ENCODE data around the gene MTMR12.
"Not testable (repeated sequence)": the region's sequence is repeated elsewhere in the genome, so short reads cannot be mapped to it uniquely, and the experiment has no call there.

Gene MTMR12

GRCh38 chr5:32329395-32329834 lies 16.7 kb upstream of the MTMR12 start:
- H3K27ac ChIP-seq, result no peak overlapping the region

GRCh38 chr5:32326216-32326772 lies 13.6 kb upstream of the MTMR12 start:
- DNase-seq (ENCODE audit: low spot score), result no peak
- no peak overlapping the region for H3K27ac ChIP-seq
- TF ChIP-seq, protein P1, sequence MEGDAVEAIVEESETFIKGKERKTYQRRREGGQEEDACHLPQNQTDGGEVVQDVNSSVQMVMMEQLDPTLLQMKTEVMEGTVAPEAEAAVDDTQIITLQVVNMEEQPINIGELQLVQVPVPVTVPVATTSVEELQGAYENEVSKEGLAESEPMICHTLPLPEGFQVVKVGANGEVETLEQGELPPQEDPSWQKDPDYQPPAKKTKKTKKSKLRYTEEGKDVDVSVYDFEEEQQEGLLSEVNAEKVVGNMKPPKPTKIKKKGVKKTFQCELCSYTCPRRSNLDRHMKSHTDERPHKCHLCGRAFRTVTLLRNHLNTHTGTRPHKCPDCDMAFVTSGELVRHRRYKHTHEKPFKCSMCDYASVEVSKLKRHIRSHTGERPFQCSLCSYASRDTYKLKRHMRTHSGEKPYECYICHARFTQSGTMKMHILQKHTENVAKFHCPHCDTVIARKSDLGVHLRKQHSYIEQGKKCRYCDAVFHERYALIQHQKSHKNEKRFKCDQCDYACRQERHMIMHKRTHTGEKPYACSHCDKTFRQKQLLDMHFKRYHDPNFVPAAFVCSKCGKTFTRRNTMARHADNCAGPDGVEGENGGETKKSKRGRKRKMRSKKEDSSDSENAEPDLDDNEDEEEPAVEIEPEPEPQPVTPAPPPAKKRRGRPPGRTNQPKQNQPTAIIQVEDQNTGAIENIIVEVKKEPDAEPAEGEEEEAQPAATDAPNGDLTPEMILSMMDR (conservative IDR thresholded peaks at IDR 0.05; ENCODE audit: low read depth), result no peak
- ChIA-PET POLR2A (ENCODE audit: low non-redundant PET) (no interaction called here), CTCF (no interaction called here)

More at GRCh38 chr5:32329395-32329834, 16.7 kb upstream of the MTMR12 start:
- TF ChIP-seq, protein P1 (conservative IDR thresholded peaks at IDR 0.05; ENCODE audit: low read depth), result peak; percentile 68
- CTCF ChIA-PET, result interaction anchor here (0.6 to 2.6 kb wide), 10 partner anchors 18 to 290 kb away, joined by 3 to 20 read pairs (median 3); no protein-coding TSS in a partner anchor
- POLR2A ChIA-PET (ENCODE audit: low non-redundant PET), result interaction anchor here (0.7 kb wide), 1 partner anchor 294 kb away, joined by 3 read pairs; no protein-coding TSS in a partner anchor
- peak; percentile 57 for DNase-seq (ENCODE audit: low spot score)

- DNase-seq (ENCODE audit: low spot score), result no peak
- no peak overlapping the region for H3K27ac ChIP-seq
- POLR2A ChIA-PET (ENCODE audit: low non-redundant PET), result no interaction called here
- CTCF ChIA-PET, result no interaction called here
- TF ChIP-seq, protein P1 (conservative IDR thresholded peaks at IDR 0.05; ENCODE audit: low read depth), result no peak
Observed at GRCh38 chr5:32325616-32326015, 12.9 kb upstream of the MTMR12 start.

GRCh38 chr5:32325062-32325461 lies 12.3 kb upstream of the MTMR12 start:
- ChIA-PET CTCF (interaction anchor here (0.7 kb wide), 2 partner anchors 201 to 228 kb away, joined by 4 read pairs; no protein-coding TSS in a partner anchor), POLR2A (ENCODE audit: low non-redundant PET) (no interaction called here)
- TF ChIP-seq, protein P1 (conservative IDR thresholded peaks at IDR 0.05; ENCODE audit: low read depth), result no peak
- DNase-seq (ENCODE audit: low spot score), result peak; percentile 11
- H3K27ac ChIP-seq, result no peak overlapping the region

- TF ChIP-seq, protein P1 (conservative IDR thresholded peaks at IDR 0.05; ENCODE audit: low read depth), result no peak
- POLR2A ChIA-PET (ENCODE audit: low non-redundant PET), result no interaction called here
- H3K27ac ChIP-seq, result no peak overlapping the region
- CTCF ChIA-PET, result no interaction called here
- no peak for DNase-seq (ENCODE audit: low spot score)
Observed at GRCh38 chr5:32323741-32324140, 11.0 kb upstream of the MTMR12 start.

GRCh38 chr5:32322882-32323281 lies 10.1 kb upstream of the MTMR12 start:
- ChIA-PET CTCF (no interaction called here), POLR2A (ENCODE audit: low non-redundant PET) (no interaction called here)

GRCh38 chr5:32321787-32322186 lies 9.0 kb upstream of the MTMR12 start:
- CTCF ChIA-PET, result interaction anchor here (0.7 kb wide), 1 partner anchor 604 kb away, joined by 3 read pairs; no protein-coding TSS in a partner anchor
- POLR2A ChIA-PET (ENCODE audit: low non-redundant PET); H3K27ac ChIP-seq; DNase-seq (ENCODE audit: low spot score): not testable (repeated sequence)

More at GRCh38 chr5:32322882-32323281, 10.1 kb upstream of the MTMR12 start:
- TF ChIP-seq, protein P1 (conservative IDR thresholded peaks at IDR 0.05; ENCODE audit: low read depth), result no peak
- DNase-seq (ENCODE audit: low spot score), result no peak
- H3K27ac ChIP-seq, result no peak overlapping the region
